A673 (cell line): ENCODE measurements around the gene TEAD1. TPM values are rescaled to one million over a fixed set of nuclear protein-coding genes. Genes with fewer than 3 reads are reported as not detected.

ENCODE experiments used
- BruUV-seq: library from RNA; stranded (reverse); fragments of 400-500 nt; replicated peaks from 2 replicates; lab custom pipeline; 2021; lab: Mats Ljungman, UMichigan
- CTCF ChIA-PET: fragments of 300-600 bp; sonication (Branson Sonifier 250); formaldehyde crosslinking; loops from one replicate; lab custom pipeline; 2022; ENCODE audit warnings: antibody characterized with exemption; lab: Charles Lee
- POLR2A ChIA-PET: fragments of 300-600 bp; sonication (Branson Sonifier 250); formaldehyde crosslinking; loops from one replicate; lab custom pipeline; 2022; ENCODE audit warnings: antibody characterized with exemption; ENCODE audit not compliant: low non-redundant PET; lab: Charles Lee
- DNase-seq: peaks from one replicate; pipeline ENCODE4 v3.0.0-alpha.2; 2015; ENCODE audit warnings: low spot score
- H3K27ac ChIP-seq: fragments of 200-600 bp; sonication (generic); 2 replicates; pipeline ENCODE4 v1.5.1; 2016; ENCODE audit warnings: mixed run types, low read depth, mild to moderate bottlenecking, mixed read lengths, antibody characterized with exemption, low read length; ENCODE audit not compliant: poor library complexity, severe bottlenecking
- H3K27me3 ChIP-seq: fragments of 200-600 bp; sonication (generic); replicated peaks from 2 replicates; pipeline ENCODE4 v1.6.1; 2017; ENCODE audit warnings: mixed run types, low read depth, mild to moderate bottlenecking, mixed read lengths, antibody characterized with exemption, low read length; ENCODE audit not compliant: insufficient read depth, poor library complexity
- H3K36me3 ChIP-seq: fragments of 200-600 bp; sonication (generic); 2 replicates; pipeline ENCODE4 v1.6.1; 2016; ENCODE audit warnings: mixed run types, mild to moderate bottlenecking, mixed read lengths, antibody characterized with exemption, low read length; ENCODE audit not compliant: insufficient read depth, poor library complexity, severe bottlenecking
- H3K4me1 ChIP-seq: fragments of 200-600 bp; sonication (generic); 2 replicates; pipeline ENCODE4 v1.6.1; 2017; ENCODE audit warnings: mixed run types, mild to moderate bottlenecking, mixed read lengths, antibody characterized with exemption, low read length; ENCODE audit not compliant: insufficient read depth, poor library complexity, severe bottlenecking
- H3K4me3 ChIP-seq: fragments of 200-600 bp; sonication (generic); 2 replicates; pipeline ENCODE4 v1.5.1; 2016; ENCODE audit warnings: low read depth, mixed run types, mild to moderate bottlenecking, mixed read lengths, low read length; ENCODE audit not compliant: poor library complexity, severe bottlenecking
- H3K9me3 ChIP-seq: fragments of 200-600 bp; sonication (generic); 2 replicates; pipeline ENCODE4 v1.6.1; 2016; ENCODE audit warnings: mixed run types, low read depth, mild to moderate bottlenecking, mixed read lengths, antibody characterized with exemption, low read length; ENCODE audit not compliant: poor library complexity, severe bottlenecking
- CTCF ChIP-seq: fragments of 300-800, 200-600 bp; sonication (generic); conservative IDR thresholded peaks from 2 replicates; pipeline ENCODE4 v1.5.1; 2017; ENCODE audit warnings: low read depth, mild to moderate bottlenecking, antibody characterized with exemption, low read length, moderate library complexity, mixed read lengths
- EZH2 ChIP-seq: fragments of 200-600 bp; sonication (generic); IDR thresholded peaks from 2 replicates; pipeline ENCODE4 v1.6.1; 2017; ENCODE audit warnings: borderline replicate concordance, low read depth, mild to moderate bottlenecking, mixed read lengths, antibody characterized with exemption, low read length; ENCODE audit not compliant: poor library complexity, severe bottlenecking
- intact Hi-C: fragments of 100-400 bp; cut with micrococcal nuclease; formaldehyde crosslinking; loops from one replicate; pipeline ENCODE4 v1.10.0; 2022; ENCODE audit not compliant: unreplicated experiment
- total RNA-seq: library from RNA; stranded (reverse); gene quantifications from 2 replicates; pipeline ENCODE4 v1.2.3, GENCODE V29; 2021

TEAD1 gene
- total RNA-seq, 1 experiment from 2014 or later, result 81.8 TPM

- Histone ChIP-seq H3K36me3 (no peaks in the 10 kb centered on the region), H3K4me1 (peaks cover 17% of the 10 kb centered on the region), H3K27me3 (no peaks in the 10 kb centered on the region), H3K4me3 (no peak overlapping the region), H3K27ac (no peak overlapping the region), H3K9me3 (no peaks in the 10 kb centered on the region)
- BruUV-seq, result no TSS peak
- DNase-seq, result no peak
- ChIA-PET POLR2A (no interaction called here), CTCF (no interaction called here)
- TF ChIP-seq CTCF (no peak), EZH2 (no peak)
- intact Hi-C loops, result no loop called here
Observed at GRCh38 chr11:12754582-12755234, 80.5 kb downstream of the TEAD1 start.

GRCh38 chr11:12755510-12756453, 81.6 kb downstream of the TEAD1 start:
- no TSS peak for BruUV-seq
- H3K27me3 ChIP-seq, result no peaks in the 10 kb centered on the region
- H3K9me3 ChIP-seq, result no peaks in the 10 kb centered on the region
- DNase-seq, result no peak
- CTCF ChIA-PET, result no interaction called here
- no peaks in the 10 kb centered on the region for H3K36me3 ChIP-seq
- intact Hi-C loops, result no loop called here
- POLR2A ChIA-PET, result no interaction called here
- peaks cover 17% of the 10 kb centered on the region for H3K4me1 ChIP-seq
- no peak for TF ChIP-seq EZH2
- no peak for TF ChIP-seq CTCF
- H3K4me3 ChIP-seq, result no peak overlapping the region
- no peak overlapping the region for H3K27ac ChIP-seq

- BruUV-seq, result no TSS peak
Observed at GRCh38 chr11:12756454-12756806, 82.2 kb downstream of the TEAD1 start.

More at GRCh38 chr11:12756454-12756806, 82.2 kb downstream of the TEAD1 start:
- H3K4me1 ChIP-seq, result peaks cover 17% of the 10 kb centered on the region
- intact Hi-C loops, result no loop called here
- H3K27ac ChIP-seq, result no peak overlapping the region
- TF ChIP-seq CTCF, result no peak
- TF ChIP-seq EZH2, result no peak
- H3K36me3 ChIP-seq, result no peaks in the 10 kb centered on the region
- no peaks in the 10 kb centered on the region for H3K9me3 ChIP-seq
- ChIA-PET POLR2A (no interaction called here), CTCF (no interaction called here)
- no peaks in the 10 kb centered on the region for H3K27me3 ChIP-seq
- DNase-seq, result no peak
- no peak overlapping the region for H3K4me3 ChIP-seq
